Limb (tissue), 2 donors: ENCODE measurements around the gene VPS13D.

Source experiments
- DNase-seq, 2 donors: peaks; one replicate each; pipeline ENCODE4 v3.0.0-alpha.2; 2016; ENCODE audit errors: extremely low spot score in 2 of 2

Gene VPS13D

GRCh38 chr1:12426030-12426429, 196.2 kb downstream of the VPS13D start:
- DNase-seq, result no peak

- DNase-seq, result no peak
Measured at GRCh38 chr1:12428334-12428733, 198.5 kb downstream of the VPS13D start.

- no peak for DNase-seq
Measured at GRCh38 chr1:12430525-12430924, 200.7 kb downstream of the VPS13D start.

- no peak for DNase-seq
Measured at GRCh38 chr1:12432897-12433296, 203.1 kb downstream of the VPS13D start.

GRCh38 chr1:12433323-12434053, 203.7 kb downstream of the VPS13D start:
- DNase-seq, result peak; percentile 65 to 78

- no peak for DNase-seq
Measured at GRCh38 chr1:12434174-12434573, 204.3 kb downstream of the VPS13D start.

GRCh38 chr1:12434686-12435085, 204.9 kb downstream of the VPS13D start:
- no peak for DNase-seq

- DNase-seq, result no peak
Measured at GRCh38 chr1:12435639-12436344, 206.0 kb downstream of the VPS13D start.

GRCh38 chr1:12436345-12436658, 206.5 kb downstream of the VPS13D start:
- DNase-seq, result no peak

GRCh38 chr1:12436817-12437599, 207.2 kb downstream of the VPS13D start:
- no peak for DNase-seq

- no peak for DNase-seq
Measured at GRCh38 chr1:12437629-12438028, 207.8 kb downstream of the VPS13D start.

GRCh38 chr1:12438349-12438924, 208.6 kb downstream of the VPS13D start:
- DNase-seq, result no peak

- no peak for DNase-seq
Measured at GRCh38 chr1:12439073-12439472, 209.2 kb downstream of the VPS13D start.

- DNase-seq, result no peak
Measured at GRCh38 chr1:12441414-12442105, 211.7 kb downstream of the VPS13D start.

- no peak for DNase-seq
Measured at GRCh38 chr1:12442217-12442616, 212.4 kb downstream of the VPS13D start.

- no peak for DNase-seq
Measured at GRCh38 chr1:12443151-12443550, 213.3 kb downstream of the VPS13D start.

- DNase-seq, result no peak
Measured at GRCh38 chr1:12444329-12444841, 214.6 kb downstream of the VPS13D start.

- DNase-seq, result no peak
Measured at GRCh38 chr1:12445257-12445656, 215.4 kb downstream of the VPS13D start.

GRCh38 chr1:12446593-12446992, 216.8 kb downstream of the VPS13D start:
- DNase-seq, result no peak

GRCh38 chr1:12447307-12447706, 217.5 kb downstream of the VPS13D start:
- DNase-seq, result no peak

- DNase-seq, result no peak
Measured at GRCh38 chr1:12447849-12448312, 218.1 kb downstream of the VPS13D start.
